GM12875 (cell line): ENCODE results near the gene GCNT2.

Experiments used
- H3K4me3 ChIP-seq: one replicate; pipeline ENCODE4 v1.5.1; 2011; ENCODE audit warnings: low read depth, low read length, control low read depth
- TF ChIP-seq, protein P1 (sequence below): IDR thresholded peaks from 2 replicates; pipeline ENCODE4 v1.5.1; 2011; ENCODE audit warnings: low read depth, mild to moderate bottlenecking, control low read depth, inconsistent platforms, low read length, moderate library complexity, borderline replicate concordance; ENCODE audit not compliant: insufficient read depth

Gene GCNT2

DNA sequence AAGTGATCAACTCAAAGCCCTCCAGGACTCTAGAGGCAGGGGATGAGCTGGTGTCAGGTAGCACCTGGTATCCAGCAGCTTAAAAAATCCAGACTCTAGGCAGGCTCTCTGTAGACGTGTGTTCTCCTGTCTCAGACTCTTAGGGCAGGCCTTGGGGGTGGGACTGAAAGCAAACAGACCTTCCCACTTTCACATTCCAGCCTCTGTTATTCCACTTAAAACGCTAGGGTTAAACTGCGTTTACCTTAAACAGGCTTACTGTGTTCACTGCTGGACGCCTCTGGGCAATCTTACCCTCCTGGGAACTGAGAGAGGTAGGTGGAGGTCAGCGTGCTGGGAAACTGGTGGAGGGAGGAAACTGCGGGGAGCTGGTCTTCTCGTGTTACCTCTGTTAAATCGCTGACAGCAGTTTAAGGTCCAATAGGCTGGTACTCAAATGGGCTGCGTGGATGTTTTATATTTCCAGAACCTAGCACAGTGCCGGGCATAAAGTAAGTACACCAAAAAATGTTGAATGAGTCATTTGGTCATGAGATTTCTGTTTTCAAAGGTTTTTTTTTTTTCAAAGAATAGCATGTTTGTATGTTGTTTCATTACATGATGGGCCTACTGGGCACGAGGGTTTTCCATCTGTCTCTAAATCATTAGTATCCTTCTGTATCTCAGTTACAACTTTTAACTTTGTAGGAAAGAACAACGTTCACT lies at the start of gene GCNT2:
Gene GCNT2, plus strand, starts transcription at position 248 of the 705 bp plus-strand sequence. CDS start 7,561 bp downstream, outside the sequence.
- TF ChIP-seq, protein P1, sequence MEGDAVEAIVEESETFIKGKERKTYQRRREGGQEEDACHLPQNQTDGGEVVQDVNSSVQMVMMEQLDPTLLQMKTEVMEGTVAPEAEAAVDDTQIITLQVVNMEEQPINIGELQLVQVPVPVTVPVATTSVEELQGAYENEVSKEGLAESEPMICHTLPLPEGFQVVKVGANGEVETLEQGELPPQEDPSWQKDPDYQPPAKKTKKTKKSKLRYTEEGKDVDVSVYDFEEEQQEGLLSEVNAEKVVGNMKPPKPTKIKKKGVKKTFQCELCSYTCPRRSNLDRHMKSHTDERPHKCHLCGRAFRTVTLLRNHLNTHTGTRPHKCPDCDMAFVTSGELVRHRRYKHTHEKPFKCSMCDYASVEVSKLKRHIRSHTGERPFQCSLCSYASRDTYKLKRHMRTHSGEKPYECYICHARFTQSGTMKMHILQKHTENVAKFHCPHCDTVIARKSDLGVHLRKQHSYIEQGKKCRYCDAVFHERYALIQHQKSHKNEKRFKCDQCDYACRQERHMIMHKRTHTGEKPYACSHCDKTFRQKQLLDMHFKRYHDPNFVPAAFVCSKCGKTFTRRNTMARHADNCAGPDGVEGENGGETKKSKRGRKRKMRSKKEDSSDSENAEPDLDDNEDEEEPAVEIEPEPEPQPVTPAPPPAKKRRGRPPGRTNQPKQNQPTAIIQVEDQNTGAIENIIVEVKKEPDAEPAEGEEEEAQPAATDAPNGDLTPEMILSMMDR, result no peak
- no peak within 1 kb of the TSS for H3K4me3 ChIP-seq

DNA sequence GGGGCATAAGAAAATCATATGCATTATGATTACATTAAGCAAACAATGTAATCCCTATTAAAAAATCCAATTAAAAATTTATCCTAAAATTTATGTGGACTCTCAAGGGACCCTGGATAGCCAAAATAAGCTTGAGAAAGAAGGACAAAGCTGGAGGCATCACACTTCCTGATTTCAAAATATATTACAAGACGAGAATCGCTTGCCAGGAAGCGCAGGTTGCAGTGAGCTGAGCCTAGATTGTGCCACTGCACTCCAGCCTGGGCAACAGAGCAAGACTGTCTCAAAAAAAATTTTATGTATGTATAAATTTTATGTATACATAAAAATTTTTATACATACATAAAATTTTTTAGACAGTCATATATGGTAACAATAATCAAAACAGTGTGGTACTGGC lies 48.5 kb upstream of the GCNT2 start:
- TF ChIP-seq, protein P1, result no peak

GRCh38 chr6:10478187-10479040 lies 42.7 kb upstream of the GCNT2 start:
- TF ChIP-seq, protein P1, result peak; percentile 45; the same call in 1 of the 2 replicates
- no peak overlapping the region for H3K4me3 ChIP-seq

More for the DNA sequence above, 48.5 kb upstream of the GCNT2 start:
- H3K4me3 ChIP-seq, result no peak overlapping the region

DNA sequence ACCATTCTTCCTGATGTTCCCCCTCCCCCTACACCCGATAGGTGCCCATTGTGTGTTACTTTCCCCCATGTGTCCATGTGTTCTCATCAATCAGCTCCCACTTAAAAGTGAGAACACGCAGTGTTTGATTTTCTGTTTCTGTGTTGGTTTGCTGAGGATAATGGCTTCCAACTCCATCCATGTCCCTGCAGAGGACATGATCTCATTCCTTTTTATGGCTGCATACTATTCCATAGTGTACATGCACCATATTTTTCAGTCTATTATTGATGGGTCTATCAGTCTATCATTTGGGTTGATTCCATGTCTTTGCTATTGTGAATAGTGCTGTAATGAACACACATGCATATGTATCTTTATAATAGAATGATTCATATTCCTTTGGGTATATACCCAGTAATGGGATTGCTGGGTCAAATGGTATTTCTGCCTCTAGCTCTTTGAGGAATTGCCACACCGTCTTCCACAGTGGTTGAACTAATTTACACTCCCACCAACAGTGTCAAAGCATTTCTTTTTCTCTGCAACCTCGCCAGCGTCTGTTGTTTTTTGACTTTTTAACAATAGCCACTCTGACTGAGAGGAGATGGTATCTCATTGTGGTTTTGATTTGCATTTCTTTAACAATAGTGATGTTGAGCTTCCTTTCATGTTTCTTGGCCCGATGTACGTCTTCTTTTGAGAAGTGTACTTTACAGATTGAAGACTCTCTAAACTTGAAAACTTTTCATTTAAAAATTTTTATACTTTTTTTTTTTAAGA lies 41.0 kb upstream of the GCNT2 start:
- TF ChIP-seq, protein P1, result no peak
- no peak overlapping the region for H3K4me3 ChIP-seq

DNA sequence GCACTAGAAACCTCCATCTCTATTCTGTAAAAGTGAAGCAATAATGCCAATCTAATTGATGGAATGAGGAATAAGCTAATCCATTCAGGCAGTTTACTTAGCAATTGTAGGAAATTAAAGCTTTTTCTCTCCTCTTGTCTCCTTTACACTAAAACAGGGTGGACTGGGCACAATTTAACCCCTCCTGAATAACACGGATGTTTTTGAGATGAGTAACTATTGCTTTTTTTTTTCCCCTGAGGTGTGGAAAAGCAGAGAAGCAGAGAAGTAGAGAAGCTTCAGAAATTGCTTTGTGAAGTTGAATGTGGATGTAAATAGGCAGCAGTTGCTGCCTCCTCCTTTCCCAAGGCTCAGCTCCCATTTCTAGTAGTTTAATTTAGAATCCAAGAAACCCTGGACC lies 40.0 kb upstream of the GCNT2 start:
- H3K4me3 ChIP-seq, result no peak overlapping the region
- TF ChIP-seq, protein P1, result no peak

GRCh38 chr6:10482636-10483257 lies 38.4 kb upstream of the GCNT2 start:
- TF ChIP-seq, protein P1, result no peak
- no peak overlapping the region for H3K4me3 ChIP-seq
